Endothelial cell of umbilical vein (primary cell): Measurements from ENCODE around the gene KCNQ1OT1. TPM values are rescaled to one million over a fixed set of nuclear protein-coding genes. Genes with fewer than 3 reads are reported as not detected.

Experiments used
- BruUV-seq: library from RNA; stranded (reverse); fragments of 400-500 nt; replicated peaks from 2 replicates; lab custom pipeline; 2021; lab: Mats Ljungman, UMichigan
- CTCF ChIA-PET: fragments of 300-600, 350-600 bp; sonication (Branson Sonifier 250); formaldehyde crosslinking; loops from one replicate; lab custom pipeline; 2021; ENCODE audit warnings: antibody characterized with exemption, inconsistent platforms; lab: Charles Lee
- POLR2A ChIA-PET: fragments of 300-600, 350-600 bp; sonication (Branson Sonifier 250); formaldehyde crosslinking; loops from one replicate; lab custom pipeline; 2021; ENCODE audit warnings: antibody characterized with exemption, inconsistent platforms; lab: Charles Lee
- DNase-seq: peaks from one replicate; pipeline ENCODE4 v3.0.0-alpha.2; 2011; ENCODE audit warnings: low read depth, low spot score
- FAIRE-seq: peaks from 2 replicates; lab custom pipeline; 2011; peaks lifted over from hg19 to GRCh38; lab: Jason Lieb, UNC
- H2AFZ ChIP-seq: 2 replicates; pipeline ENCODE4 v1.6.0; 2012; ENCODE audit warnings: low read depth, low read length, control low read depth, inconsistent platforms
- H3K27ac ChIP-seq: 2 replicates; pipeline ENCODE4 v1.5.1; 2011; ENCODE audit warnings: low read depth, mild to moderate bottlenecking, control low read depth, low read length, moderate library complexity; ENCODE audit not compliant: insufficient read depth
- H3K27me3 ChIP-seq, 2 experiments: 2 replicates each; pipeline versions ENCODE4 v1.6.0 to v1.6.1; 2011; ENCODE audit warnings: low read length in 2 of 2, mixed read lengths in 1 of 2; ENCODE audit not compliant: control insufficient read depth in 2 of 2, insufficient read depth in 2 of 2
- H3K36me3 ChIP-seq, 2 experiments: 2 replicates in 1 of 2; 3 replicates in 1 of 2; pipeline ENCODE4 v1.5.1; 2011; ENCODE audit warnings: low read length in 2 of 2, mild to moderate bottlenecking in 1 of 2, moderate library complexity in 1 of 2; ENCODE audit not compliant: control insufficient read depth in 2 of 2, insufficient read depth in 2 of 2; ENCODE audit errors: extremely low read depth in 1 of 2
- H3K4me1 ChIP-seq: 3 replicates; pipeline ENCODE4 v1.5.1; 2011; ENCODE audit warnings: mild to moderate bottlenecking, low read length; ENCODE audit not compliant: control insufficient read depth, insufficient read depth; ENCODE audit errors: extremely low read depth
- H3K4me2 ChIP-seq: 2 replicates; pipeline ENCODE4 v1.6.1; 2011; ENCODE audit warnings: low read length, control low read depth, mixed read lengths; ENCODE audit not compliant: insufficient read depth
- H3K4me3 ChIP-seq, 3 experiments: fragments of 200-600 bp in 1 of 3; sonication (generic), shearing (Covaris generic) in 1 of 3; replicated peaks in 1 of 3; 2 replicates each; pipeline ENCODE4 v1.5.1; 2011 to 2016; ENCODE audit warnings: control low read depth in 3 of 3, low read length in 3 of 3, mild to moderate bottlenecking in 2 of 3, inconsistent platforms in 1 of 3, low read depth in 1 of 3, moderate library complexity in 1 of 3; ENCODE audit not compliant: insufficient read depth in 1 of 3
- H3K79me2 ChIP-seq: 2 replicates; pipeline ENCODE4 v1.6.0; 2012; ENCODE audit warnings: low read length, inconsistent platforms; ENCODE audit not compliant: control insufficient read depth, insufficient read depth
- H3K9ac ChIP-seq: replicated peaks from 2 replicates; pipeline ENCODE3; 2011; ENCODE audit warnings: low read length, control low read depth; ENCODE audit not compliant: insufficient read depth; ENCODE audit errors: extremely low read depth
- H3K9me1 ChIP-seq: replicated peaks from 3 replicates; pipeline ENCODE4 v1.6.0; 2011; ENCODE audit warnings: mild to moderate bottlenecking, low read length; ENCODE audit not compliant: control insufficient read depth, insufficient read depth; ENCODE audit errors: extremely low read depth
- H3K9me3 ChIP-seq: replicated peaks from 2 replicates; pipeline ENCODE4 v1.5.1; 2012; ENCODE audit warnings: low read length, inconsistent platforms; ENCODE audit not compliant: control insufficient read depth, insufficient read depth
- H4K20me1 ChIP-seq: replicated peaks from 2 replicates; pipeline ENCODE3; 2011; ENCODE audit warnings: mild to moderate bottlenecking, low read length; ENCODE audit not compliant: control insufficient read depth, insufficient read depth; ENCODE audit errors: extremely low read depth
- CTCF ChIP-seq, 2 donors: IDR thresholded peaks; 1 replicate in 1 of 2; 2 replicates in 1 of 2; pipeline ENCODE4 v1.5.1; 2011; ENCODE audit warnings: low read length in 2 of 2, mild to moderate bottlenecking in 2 of 2, moderate library complexity in 2 of 2, control low read depth in 1 of 2, inconsistent platforms in 1 of 2, low read depth in 1 of 2; ENCODE audit not compliant: insufficient read depth in 1 of 2; ENCODE audit errors: extremely low read depth in 1 of 2
- EZH2 ChIP-seq: IDR thresholded peaks from 2 replicates; pipeline ENCODE4 v1.6.1; 2012; ENCODE audit warnings: borderline replicate concordance, low read depth, mild to moderate bottlenecking, moderate library complexity, low read length, inconsistent platforms; ENCODE audit not compliant: severe bottlenecking
- FOS ChIP-seq: IDR thresholded peaks from 2 replicates; pipeline ENCODE4 v1.6.1; 2011; ENCODE audit warnings: mild to moderate bottlenecking, low read length, moderate library complexity, borderline replicate concordance; ENCODE audit not compliant: insufficient read depth
- MYC ChIP-seq: IDR thresholded peaks from one replicate; pipeline ENCODE4 v1.6.1; 2011; ENCODE audit warnings: mild to moderate bottlenecking, low read depth, low read length
- POLR2A ChIP-seq: IDR thresholded peaks from 2 replicates; pipeline ENCODE4 v1.6.1; 2012; ENCODE audit warnings: low read depth, mild to moderate bottlenecking, control low read depth, low read length
- POLR2AphosphoS5 ChIP-seq: IDR thresholded peaks from 2 replicates; pipeline ENCODE4 v1.6.1; 2012; ENCODE audit warnings: low read depth, mild to moderate bottlenecking, control low read depth, low read length, moderate library complexity; ENCODE audit not compliant: insufficient read depth
- dilution Hi-C: fragments of 300-500 bp; cut with MboI; formaldehyde crosslinking; loops from one replicate; pipeline ENCODE4 v1.15.0; 2019; ENCODE audit warnings: low sequenced_read_pairs; ENCODE audit not compliant: extremely low pct_ligation_motif_present
- intact Hi-C: fragments of 100-400 bp; cut with micrococcal nuclease; formaldehyde crosslinking; loops from one replicate; pipeline ENCODE4 v1.10.0; 2022
- polyA plus RNA-seq, 4 experiments: library from polyadenylated mRNA; depleted of rRNA in 3 of 4; stranded (reverse) in 3 of 4; unstranded in 1 of 4; fragments of >200 nt; gene quantifications; 2 replicates each; pipeline versions ENCODE4 v1.2.1 to v1.2.3, GENCODE V29; 2011 to 2012; ENCODE audit warnings: missing spikeins in 1 of 4
- total RNA-seq: library from RNA; stranded (reverse); gene quantifications from 2 replicates; pipeline ENCODE4 v1.2.3, GENCODE V29; 2021
- TF ChIP-seq, protein P1 (sequence below): IDR thresholded peaks from 2 replicates; pipeline ENCODE4 v1.6.1; 2011; ENCODE audit not compliant: insufficient read depth, insufficient read length

Gene KCNQ1OT1
- total and polyA plus RNA-seq, 2 donors (not counting 3 experiments of a cell fraction or from before 2014, with no cell fraction given) = 0.11 to 1.8 TPM

DNA sequence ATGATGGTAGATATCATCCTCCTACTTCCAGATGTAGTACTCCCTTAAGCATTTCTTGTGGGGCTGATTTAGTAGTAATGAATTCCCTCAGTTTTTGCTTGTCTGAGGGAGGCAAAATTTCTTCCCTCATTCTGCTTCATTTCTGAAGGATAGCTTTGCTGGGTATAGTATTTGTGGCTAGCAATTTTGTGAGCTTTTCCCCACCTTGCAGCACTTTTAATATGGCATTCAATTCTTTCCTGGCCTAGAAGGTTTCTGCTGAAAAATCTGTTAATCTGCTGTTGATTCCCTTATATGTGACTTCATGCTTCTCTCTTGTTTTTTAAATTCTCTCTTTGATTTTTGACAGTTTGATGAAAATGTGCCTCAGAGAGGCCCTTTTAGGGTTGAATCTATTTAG is 50.4 kb downstream of the KCNQ1OT1 start:
- no peaks in the 10 kb centered on the region for H3K36me3 ChIP-seq
- BruUV-seq = no TSS peak
- dilution Hi-C loops (no loop called here), intact Hi-C loops (no loop called here)
- no peaks in the 10 kb centered on the region for H3K79me2 ChIP-seq
- no peaks in the 10 kb centered on the region for H4K20me1 ChIP-seq
- DNase-seq (no peak), FAIRE-seq (no peak)
- H3K9me3 ChIP-seq = peaks cover 8% of the 10 kb centered on the region
- POLR2A ChIA-PET = no interaction called here
- no peak overlapping the region for H3K27ac ChIP-seq
- no peak overlapping the region for H2AFZ ChIP-seq
- H3K27me3 ChIP-seq = no peaks in the 10 kb centered on the region
- H3K4me3 ChIP-seq = no peak overlapping the region
- TF ChIP-seq, protein P1, sequence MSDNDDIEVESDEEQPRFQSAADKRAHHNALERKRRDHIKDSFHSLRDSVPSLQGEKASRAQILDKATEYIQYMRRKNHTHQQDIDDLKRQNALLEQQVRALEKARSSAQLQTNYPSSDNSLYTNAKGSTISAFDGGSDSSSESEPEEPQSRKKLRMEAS = no peak
- TF ChIP-seq CTCF (IDR thresholded peaks at IDR 0.05; ENCODE audit: extremely low read depth in 1 of 2, insufficient read depth in 1 of 2, low read depth in 1 of 2, low read length in 2 of 2) (no peak), EZH2 (no peak), FOS (no peak), POLR2A (no peak), POLR2AphosphoS5 (no peak), MYC (no peak)
- H3K4me2 ChIP-seq = no peak overlapping the region
- no peak overlapping the region for H3K9ac ChIP-seq
- no peaks in the 10 kb centered on the region for H3K4me1 ChIP-seq
- H3K9me1 ChIP-seq = no peaks in the 10 kb centered on the region
- CTCF ChIA-PET = no interaction called here
